Progenitor cell of endocrine pancreas (in vitro differentiated cells): ENCODE measurements around the gene IL32. TPM values are rescaled to one million over a fixed set of nuclear protein-coding genes. Genes with fewer than 3 reads are reported as not detected.

Source experiments
- DNase-seq: peaks from one replicate; pipeline ENCODE4 v3.0.0; 2021; ENCODE audit warnings: low spot score; ENCODE audit not compliant: unreplicated experiment
- H3K27ac Mint-ChIP-seq: 2 replicates; pipeline ENCODE4 v1.8.0; 2021; ENCODE audit warnings: mild to moderate bottlenecking, moderate library complexity, mixed read lengths
- H3K27me3 Mint-ChIP-seq: 2 replicates; pipeline ENCODE4 v1.8.0; 2021; ENCODE audit warnings: mixed read lengths
- H3K36me3 Mint-ChIP-seq: 2 replicates; pipeline ENCODE4 v1.8.0; 2022; ENCODE audit warnings: mixed read lengths; ENCODE audit not compliant: insufficient read depth
- H3K4me1 Mint-ChIP-seq: 2 replicates; pipeline ENCODE4 v1.8.0; 2021; ENCODE audit warnings: low read depth, mixed read lengths
- H3K4me3 Mint-ChIP-seq: 2 replicates; pipeline ENCODE4 v1.8.0; 2021; ENCODE audit warnings: low read depth, mild to moderate bottlenecking, moderate library complexity, mixed read lengths
- H3K9me3 Mint-ChIP-seq: 2 replicates; pipeline ENCODE4 v1.8.0; 2021; ENCODE audit warnings: low read depth, mixed read lengths
- total RNA-seq: library from RNA; stranded (reverse); gene quantifications from 2 replicates; pipeline ENCODE4 v1.2.1, GENCODE V29; 2021
- TF ChIP-seq, protein P1 (sequence below): fragments of 200-600 bp; sonication (generic); IDR thresholded peaks from one replicate; pipeline ENCODE4 v1.5.0; 2021; ENCODE audit warnings: antibody characterized with exemption, mild to moderate bottlenecking; ENCODE audit not compliant: unreplicated experiment

The IL32 gene
- total RNA-seq, 1 donor from 2014 or later = 2.9 TPM

DNA sequence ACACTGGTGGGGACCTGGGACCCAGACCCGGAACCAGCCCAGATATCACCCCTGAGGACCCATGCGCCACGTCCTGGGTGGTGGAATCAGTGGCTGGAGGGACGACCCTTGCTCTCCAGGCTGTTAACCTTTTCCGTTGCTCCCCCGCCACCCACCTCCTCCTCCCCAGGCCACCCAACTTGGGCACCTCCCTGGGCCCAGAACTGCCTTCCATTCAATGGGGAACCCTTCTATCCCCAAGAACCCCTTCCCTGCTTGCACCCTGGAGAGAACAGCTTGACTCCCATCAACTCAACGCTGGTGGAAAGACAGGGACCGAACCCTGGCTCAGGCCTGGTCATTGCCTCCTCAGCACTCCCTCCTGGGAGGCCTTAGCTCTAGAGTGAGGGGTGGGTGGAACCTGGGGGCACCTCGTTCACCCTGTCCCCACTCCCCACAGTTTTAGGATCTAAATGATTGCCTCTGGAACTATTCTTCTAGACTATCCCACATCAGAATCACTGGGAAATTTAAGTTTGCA lies 5.7 kb upstream of the IL32 start:
- Mint-ChIP-seq H3K4me3 (peak overlapping the region; percentile 69), H3K27me3 (peaks cover 28% of the 10 kb centered on the region), H3K27ac (peak overlapping the region; percentile 90), H3K36me3 (peaks cover 4% of the 10 kb centered on the region), H3K9me3 (no peaks in the 10 kb centered on the region), H3K4me1 (peaks cover 5% of the 10 kb centered on the region)
- no peak for DNase-seq
- TF ChIP-seq, protein P1, sequence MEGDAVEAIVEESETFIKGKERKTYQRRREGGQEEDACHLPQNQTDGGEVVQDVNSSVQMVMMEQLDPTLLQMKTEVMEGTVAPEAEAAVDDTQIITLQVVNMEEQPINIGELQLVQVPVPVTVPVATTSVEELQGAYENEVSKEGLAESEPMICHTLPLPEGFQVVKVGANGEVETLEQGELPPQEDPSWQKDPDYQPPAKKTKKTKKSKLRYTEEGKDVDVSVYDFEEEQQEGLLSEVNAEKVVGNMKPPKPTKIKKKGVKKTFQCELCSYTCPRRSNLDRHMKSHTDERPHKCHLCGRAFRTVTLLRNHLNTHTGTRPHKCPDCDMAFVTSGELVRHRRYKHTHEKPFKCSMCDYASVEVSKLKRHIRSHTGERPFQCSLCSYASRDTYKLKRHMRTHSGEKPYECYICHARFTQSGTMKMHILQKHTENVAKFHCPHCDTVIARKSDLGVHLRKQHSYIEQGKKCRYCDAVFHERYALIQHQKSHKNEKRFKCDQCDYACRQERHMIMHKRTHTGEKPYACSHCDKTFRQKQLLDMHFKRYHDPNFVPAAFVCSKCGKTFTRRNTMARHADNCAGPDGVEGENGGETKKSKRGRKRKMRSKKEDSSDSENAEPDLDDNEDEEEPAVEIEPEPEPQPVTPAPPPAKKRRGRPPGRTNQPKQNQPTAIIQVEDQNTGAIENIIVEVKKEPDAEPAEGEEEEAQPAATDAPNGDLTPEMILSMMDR = no peak

DNA sequence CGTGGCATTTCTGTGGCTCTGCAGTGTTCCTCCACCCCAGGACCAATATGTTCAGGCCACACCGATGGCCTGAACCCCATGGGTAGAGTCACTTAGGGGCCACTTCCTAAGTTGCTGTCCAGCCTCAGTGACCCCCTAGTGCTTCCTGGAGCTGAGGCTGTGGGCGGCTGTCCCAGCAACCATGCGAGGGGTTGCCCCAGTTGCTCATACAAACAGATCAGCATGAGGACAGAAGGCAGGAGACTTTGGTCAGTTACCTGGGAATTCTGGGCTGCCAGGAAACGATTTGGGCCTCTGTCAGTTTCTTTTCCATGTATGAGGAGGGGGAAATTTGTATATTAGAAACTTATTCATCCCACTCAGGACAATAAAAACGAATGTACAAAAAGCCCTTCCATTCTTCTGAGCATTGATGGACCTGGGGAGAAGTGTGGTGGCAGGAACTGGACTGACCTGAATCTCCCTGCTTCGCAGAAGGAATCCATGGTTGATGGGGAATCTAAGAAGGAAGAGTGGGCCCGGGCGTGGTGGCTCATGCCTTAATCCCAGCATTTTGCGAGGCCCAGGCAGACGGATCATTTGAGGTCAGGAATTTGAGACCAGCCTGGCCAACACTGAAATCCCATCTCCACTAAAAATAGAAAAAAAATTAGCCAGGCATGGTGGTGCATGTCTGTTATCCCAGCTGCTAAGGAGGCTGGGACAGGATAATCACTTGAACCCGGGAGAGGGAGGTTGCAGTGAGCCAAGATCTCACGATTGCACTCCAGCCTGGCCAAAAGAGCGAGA lies 4.9 kb upstream of the IL32 start:
- Mint-ChIP-seq H3K4me1 (peaks cover 5% of the 10 kb centered on the region), H3K9me3 (no peaks in the 10 kb centered on the region), H3K4me3 (peak overlapping the region; percentile 69), H3K27me3 (peaks cover 27% of the 10 kb centered on the region), H3K36me3 (peaks cover 2% of the 10 kb centered on the region), H3K27ac (no peak overlapping the region)
- no peak for DNase-seq
- TF ChIP-seq, protein P1 = no peak

DNA sequence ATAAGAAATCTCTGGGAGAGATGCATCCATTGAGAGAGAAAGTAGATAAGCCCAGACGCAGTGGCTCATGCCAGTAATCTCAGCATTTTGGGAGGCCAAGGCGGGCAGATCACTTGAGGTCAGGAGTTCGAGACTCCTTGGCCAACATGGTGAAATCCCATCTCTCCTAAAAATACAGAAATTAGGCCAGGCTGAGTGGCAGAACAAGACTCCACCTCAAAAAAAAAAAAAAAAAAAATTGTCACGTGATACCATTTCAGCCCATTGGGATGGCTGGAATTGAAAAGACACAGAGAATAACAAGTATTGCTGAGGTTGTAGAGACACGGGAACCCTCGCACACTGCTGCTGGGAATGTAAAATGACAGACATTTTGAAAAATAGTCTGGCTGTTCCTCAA lies 2.9 kb upstream of the IL32 start:
- no peaks in the 10 kb centered on the region for H3K9me3 Mint-ChIP-seq

DNA sequence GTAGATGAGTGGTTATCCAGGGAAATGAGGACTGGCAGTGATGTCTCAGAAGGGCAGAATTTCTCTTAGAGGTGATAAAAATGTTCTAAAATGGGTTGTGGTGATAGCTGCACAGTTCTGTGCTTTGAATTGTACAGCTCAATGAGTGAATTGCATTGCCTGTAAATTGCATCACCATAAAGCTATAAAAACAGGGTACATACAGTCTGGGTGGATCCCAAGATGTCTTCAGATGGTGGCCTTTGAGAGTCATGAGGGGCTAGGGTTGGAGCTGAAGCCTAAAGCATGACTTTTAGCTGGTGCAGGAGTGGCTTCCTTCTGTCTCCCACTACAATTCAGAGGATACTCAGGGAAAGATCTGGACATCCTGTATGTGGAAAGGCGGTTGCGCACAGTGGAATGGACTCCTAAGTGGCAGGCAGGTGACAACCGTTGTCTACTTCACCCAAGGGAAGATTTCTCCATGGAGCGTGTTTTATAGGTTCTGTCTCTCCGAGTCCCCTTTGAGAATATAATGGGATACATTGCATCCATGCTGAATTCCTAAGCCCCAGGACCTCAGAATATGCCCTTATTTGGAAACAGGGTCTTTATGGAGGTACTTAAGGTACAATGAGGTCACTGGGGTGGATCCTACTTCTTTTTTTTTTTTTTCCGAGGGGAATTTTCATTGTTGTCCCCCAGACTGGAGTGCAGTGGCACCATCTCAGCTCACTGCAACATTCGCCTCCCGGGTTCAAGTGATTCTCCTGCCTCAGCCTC lies 1.6 kb upstream of the IL32 start:
- no peak overlapping the region for H3K4me3 Mint-ChIP-seq
- H3K27ac Mint-ChIP-seq = no peak overlapping the region
- no peaks in the 10 kb centered on the region for H3K36me3 Mint-ChIP-seq

More for the DNA sequence above, 2.9 kb upstream of the IL32 start:
- Mint-ChIP-seq H3K4me3 (no peak overlapping the region), H3K36me3 (no peaks in the 10 kb centered on the region), H3K4me1 (peaks cover 5% of the 10 kb centered on the region), H3K27me3 (peaks cover 23% of the 10 kb centered on the region), H3K27ac (no peak overlapping the region)
- DNase-seq = no peak
- TF ChIP-seq, protein P1 = no peak

More for the DNA sequence above, 1.6 kb upstream of the IL32 start:
- H3K9me3 Mint-ChIP-seq = no peaks in the 10 kb centered on the region
- no peak for DNase-seq
- H3K27me3 Mint-ChIP-seq = peaks cover 21% of the 10 kb centered on the region
- TF ChIP-seq, protein P1 = no peak
- H3K4me1 Mint-ChIP-seq = peaks cover 5% of the 10 kb centered on the region
